AG04450 (cell line): ENCODE data around the gene AMDHD1. TPM values are rescaled to one million over a fixed set of nuclear protein-coding genes. Genes with fewer than 3 reads are reported as not detected.
A peak's percentile ranks its signal among the peaks of the same experiment; 100 is the strongest.

Experiments
- CTCF ChIA-PET: fragments of 300-600, 350-600 bp; formaldehyde crosslinking; extraction: SDS; loops from one replicate; lab custom pipeline; 2022; ENCODE audit warnings: antibody characterized with exemption, inconsistent platforms; lab: Charles Lee
- POLR2A ChIA-PET: fragments of 350-600 bp; formaldehyde crosslinking; extraction: SDS; loops from one replicate; lab custom pipeline; 2021; ENCODE audit warnings: antibody characterized with exemption, inconsistent platforms; lab: Yijun Ruan, JAX
- DNase-seq: peaks from one replicate; pipeline ENCODE4 v3.0.0-alpha.2; 2011; ENCODE audit warnings: low read depth, low spot score
- H3K27ac ChIP-seq: one replicate; pipeline ENCODE4 v1.5.1; 2012; ENCODE audit warnings: low read depth, low read length, control low read depth
- H3K27me3 ChIP-seq: one replicate; pipeline ENCODE4 v1.6.0; 2012; ENCODE audit warnings: low read length; ENCODE audit not compliant: control insufficient read depth, insufficient read depth
- H3K4me3 ChIP-seq: 2 replicates; pipeline ENCODE4 v1.5.1; 2011; ENCODE audit warnings: mild to moderate bottlenecking, low read depth, low read length, control low read depth
- H3K9me3 ChIP-seq: 2 replicates; pipeline ENCODE4 v1.5.1; 2012; ENCODE audit warnings: low read length; ENCODE audit not compliant: control insufficient read depth, insufficient read depth
- polyA minus RNA-seq: library from RNA; depleted of rRNA, polyadenylated mRNA; stranded (reverse); fragments of >200 nt; gene quantifications from 2 replicates; pipeline ENCODE4 v1.2.3, GENCODE V29; 2011; rRNA and poly(A)+ RNA removed
- polyA plus RNA-seq: library from polyadenylated mRNA; depleted of rRNA; stranded (reverse); fragments of >200 nt; gene quantifications from 2 replicates; pipeline ENCODE4 v1.2.3, GENCODE V29; 2011; rRNA removed
- TF ChIP-seq, protein P1 (sequence below): IDR thresholded peaks from 2 replicates; pipeline ENCODE4 v1.5.1; 2011; ENCODE audit warnings: low read depth, low read length, control low read depth, inconsistent platforms

AMDHD1 gene, protein sequence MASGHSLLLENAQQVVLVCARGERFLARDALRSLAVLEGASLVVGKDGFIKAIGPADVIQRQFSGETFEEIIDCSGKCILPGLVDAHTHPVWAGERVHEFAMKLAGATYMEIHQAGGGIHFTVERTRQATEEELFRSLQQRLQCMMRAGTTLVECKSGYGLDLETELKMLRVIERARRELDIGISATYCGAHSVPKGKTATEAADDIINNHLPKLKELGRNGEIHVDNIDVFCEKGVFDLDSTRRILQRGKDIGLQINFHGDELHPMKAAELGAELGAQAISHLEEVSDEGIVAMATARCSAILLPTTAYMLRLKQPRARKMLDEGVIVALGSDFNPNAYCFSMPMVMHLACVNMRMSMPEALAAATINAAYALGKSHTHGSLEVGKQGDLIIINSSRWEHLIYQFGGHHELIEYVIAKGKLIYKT
- polyA plus RNA-seq (0.04 and 0.12 TPM in 2 replicates), polyA minus RNA-seq (0.13 and 0.37 TPM in 2 replicates)

DNA sequence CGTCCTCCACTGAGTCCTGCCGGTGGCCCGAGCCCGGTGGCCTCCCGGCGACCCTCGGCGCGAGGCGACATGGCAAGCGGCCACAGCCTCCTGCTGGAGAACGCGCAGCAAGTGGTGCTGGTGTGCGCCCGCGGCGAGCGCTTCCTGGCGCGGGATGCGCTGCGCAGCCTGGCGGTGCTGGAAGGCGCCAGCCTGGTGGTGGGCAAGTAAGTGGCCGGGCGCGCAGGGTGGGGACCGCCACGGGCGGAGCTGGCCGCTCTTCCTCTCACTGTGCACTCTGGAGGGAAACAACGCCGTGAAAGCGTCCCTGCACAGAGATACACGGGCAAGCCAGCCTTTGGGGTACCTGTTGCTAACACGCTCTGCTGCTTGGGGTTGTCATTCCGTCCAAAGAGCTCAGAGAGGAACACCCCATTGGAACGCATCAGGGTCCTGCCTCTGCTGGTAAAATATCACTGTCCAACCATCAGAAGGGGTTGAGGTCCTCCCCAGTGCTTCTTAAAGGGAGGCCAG lies at the start of gene AMDHD1:
AMDHD1 (plus strand) TSS at position 2 of the 513 bp plus-strand sequence; CDS start at position 70, 68 bp downstream.
- TF ChIP-seq, protein P1, sequence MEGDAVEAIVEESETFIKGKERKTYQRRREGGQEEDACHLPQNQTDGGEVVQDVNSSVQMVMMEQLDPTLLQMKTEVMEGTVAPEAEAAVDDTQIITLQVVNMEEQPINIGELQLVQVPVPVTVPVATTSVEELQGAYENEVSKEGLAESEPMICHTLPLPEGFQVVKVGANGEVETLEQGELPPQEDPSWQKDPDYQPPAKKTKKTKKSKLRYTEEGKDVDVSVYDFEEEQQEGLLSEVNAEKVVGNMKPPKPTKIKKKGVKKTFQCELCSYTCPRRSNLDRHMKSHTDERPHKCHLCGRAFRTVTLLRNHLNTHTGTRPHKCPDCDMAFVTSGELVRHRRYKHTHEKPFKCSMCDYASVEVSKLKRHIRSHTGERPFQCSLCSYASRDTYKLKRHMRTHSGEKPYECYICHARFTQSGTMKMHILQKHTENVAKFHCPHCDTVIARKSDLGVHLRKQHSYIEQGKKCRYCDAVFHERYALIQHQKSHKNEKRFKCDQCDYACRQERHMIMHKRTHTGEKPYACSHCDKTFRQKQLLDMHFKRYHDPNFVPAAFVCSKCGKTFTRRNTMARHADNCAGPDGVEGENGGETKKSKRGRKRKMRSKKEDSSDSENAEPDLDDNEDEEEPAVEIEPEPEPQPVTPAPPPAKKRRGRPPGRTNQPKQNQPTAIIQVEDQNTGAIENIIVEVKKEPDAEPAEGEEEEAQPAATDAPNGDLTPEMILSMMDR = peak; percentile 35; the same call in 1 of the 2 replicates
- POLR2A ChIA-PET = no interaction called here
- Histone ChIP-seq H3K4me3 (peak within 1 kb of the TSS; percentile 72), H3K9me3 (no peaks in the 10 kb centered on the region), H3K27me3 (no peaks in the 10 kb centered on the region), H3K27ac (no peak within 1 kb of the TSS)
- CTCF ChIA-PET = interaction anchor here (1.0 to 2.9 kb wide), 5 partner anchors 10 to 272 kb away, joined by 3 to 17 read pairs (median 3); no protein-coding TSS in a partner anchor
- DNase-seq = no peak

DNA sequence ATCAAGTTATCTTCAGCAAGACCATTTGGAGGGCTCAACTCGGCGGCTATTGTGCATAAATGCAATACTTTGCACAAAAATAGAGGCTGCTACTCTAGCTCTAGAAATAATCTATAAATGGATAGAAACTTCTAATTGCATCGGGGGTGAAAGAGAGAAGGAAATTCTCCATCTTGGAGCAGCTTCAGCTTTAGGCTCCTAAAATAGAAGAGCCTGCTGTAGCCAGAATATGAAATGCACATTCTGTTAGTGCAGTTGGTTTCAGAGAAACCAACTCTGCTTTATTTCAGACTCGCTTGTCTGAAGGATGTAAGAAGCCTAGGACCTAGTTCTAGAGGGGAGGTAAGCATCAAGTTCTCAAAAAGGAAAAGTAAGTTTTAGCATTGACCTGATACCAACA lies 46.3 kb upstream of the AMDHD1 start:
- TF ChIP-seq, protein P1 = no peak
- CTCF ChIA-PET = no interaction called here
- DNase-seq = no peak
- POLR2A ChIA-PET = no interaction called here
- Histone ChIP-seq H3K27ac (no peak overlapping the region), H3K27me3 (no peaks in the 10 kb centered on the region), H3K9me3 (no peaks in the 10 kb centered on the region), H3K4me3 (no peak overlapping the region)

DNA sequence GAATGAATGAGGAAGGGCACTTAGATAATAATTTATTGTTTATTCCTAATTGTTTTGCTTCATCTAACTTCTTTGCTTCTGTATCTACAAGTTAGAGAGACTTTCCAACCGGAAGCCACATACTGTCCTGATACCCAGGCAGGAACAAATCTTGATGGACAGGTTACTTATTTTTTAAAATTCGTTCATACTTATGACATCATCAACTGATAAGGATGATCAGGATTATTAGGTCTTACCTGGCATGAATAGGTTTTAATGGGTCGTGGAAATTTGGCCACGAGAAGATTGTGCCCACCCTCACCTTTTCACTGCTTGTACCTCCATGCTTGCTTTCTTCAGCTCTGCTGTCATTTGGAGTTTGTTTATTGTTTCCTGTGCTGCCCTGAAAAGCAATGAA lies 45.0 kb upstream of the AMDHD1 start:
- no peak for DNase-seq
- no peak overlapping the region for H3K27ac ChIP-seq
- H3K27me3 ChIP-seq = no peaks in the 10 kb centered on the region
- ChIA-PET CTCF (no interaction called here), POLR2A (no interaction called here)
- TF ChIP-seq, protein P1 = no peak
- H3K9me3 ChIP-seq = no peaks in the 10 kb centered on the region
- H3K4me3 ChIP-seq = no peak overlapping the region

DNA sequence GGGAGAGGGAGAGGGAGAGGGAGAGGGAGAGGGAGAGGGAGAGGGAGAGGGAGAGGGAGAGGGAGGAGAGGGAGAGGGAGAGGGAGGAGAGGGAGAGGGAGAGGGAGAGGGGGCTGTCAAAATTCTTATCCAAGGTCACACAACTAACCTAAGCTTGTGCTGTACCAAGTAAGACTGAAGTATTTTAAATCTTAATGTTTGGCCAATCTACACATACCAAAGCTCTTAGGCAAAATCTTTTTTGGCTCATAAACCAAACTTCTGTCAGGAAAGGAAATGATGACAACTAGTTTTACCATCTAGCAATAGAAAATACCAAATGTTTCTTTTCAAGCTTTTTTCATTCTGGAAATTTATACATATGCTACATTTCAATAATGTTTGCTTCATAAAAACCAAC lies 34.6 kb upstream of the AMDHD1 start:
- no peak overlapping the region for H3K4me3 ChIP-seq
- POLR2A ChIA-PET = interaction anchor here (0.7 kb wide), 1 partner anchor 398 kb away, joined by 3 read pairs; no protein-coding TSS in a partner anchor
- TF ChIP-seq, protein P1 = no peak
- CTCF ChIA-PET = interaction anchor here (1.0 to 1.2 kb wide), 2 partner anchors 11 to 90 kb away, joined by 3 read pairs; no protein-coding TSS in a partner anchor
- H3K9me3 ChIP-seq = no peaks in the 10 kb centered on the region
- H3K27ac ChIP-seq = no peak overlapping the region
- DNase-seq = no peak
- H3K27me3 ChIP-seq = peaks cover 5% of the 10 kb centered on the region

DNA sequence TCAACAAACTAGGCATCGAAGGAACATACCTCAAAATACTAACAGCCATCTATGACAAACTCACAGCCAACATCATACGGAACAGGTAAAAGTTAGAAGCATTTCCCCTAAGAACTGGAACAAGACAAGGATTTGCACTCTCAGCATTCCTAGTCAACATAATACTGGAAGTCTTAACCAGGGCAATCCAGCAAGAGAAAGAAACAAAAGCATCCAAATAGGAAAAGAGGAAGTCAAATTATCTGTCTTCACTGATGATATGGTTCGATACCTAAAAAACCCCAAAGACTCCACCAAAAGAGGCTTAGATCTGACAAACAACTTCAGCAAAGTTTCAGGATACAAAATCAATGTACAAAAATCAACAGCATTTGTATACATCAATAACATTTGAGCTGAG lies 33.3 kb upstream of the AMDHD1 start:
- no peak overlapping the region for H3K4me3 ChIP-seq
- no peak overlapping the region for H3K27ac ChIP-seq
- TF ChIP-seq, protein P1 = no peak
- H3K9me3 ChIP-seq = no peaks in the 10 kb centered on the region
- DNase-seq = no peak
- ChIA-PET CTCF (no interaction called here), POLR2A (no interaction called here)
- H3K27me3 ChIP-seq = peaks cover 5% of the 10 kb centered on the region
